ENCODE measurements around the gene CCSER2.

CCSER2 gene

GRCh38 chr10:84392181-84392580, 63.8 kb downstream of the CCSER2 start:
- Histone ChIP-seq H3K27ac (ENCODE audit: low read length, poor library complexity, severe bottlenecking) (no peak overlapping the region), H2AK5ac (ENCODE audit: low read length, severe bottlenecking) (no peak overlapping the region), H3K4me1 (ENCODE audit: control insufficient read depth, insufficient read depth, low read depth, low read length) (no peaks in the 10 kb centered on the region), H3K79me1 (replicated peaks; ENCODE audit: low read length, poor library complexity, severe bottlenecking) (peaks cover 24% of the 10 kb centered on the region), H3K4me3 (ENCODE audit: insufficient read depth in 1 of 2, low read depth in 1 of 2, low read length in 2 of 2) (no peak overlapping the region), H3K4me2 (ENCODE audit: low read length, poor library complexity, severe bottlenecking) (no peak overlapping the region), H2BK120ac (ENCODE audit: low read depth, low read length) (no peak overlapping the region), H3K9ac (ENCODE audit: low read length) (no peak overlapping the region), H2BK15ac (ENCODE audit: low read depth, poor library complexity, severe bottlenecking) (no peak overlapping the region), H3K14ac (ENCODE audit: low read length in 2 of 2) (no peak overlapping the region), H4K91ac (ENCODE audit: low read length) (no peak overlapping the region), H2AFZ (ENCODE audit: low read depth, low read length) (no peak overlapping the region), H3K27me3 (ENCODE audit: control insufficient read depth in 1 of 2, insufficient read depth in 1 of 2, low read length in 2 of 2) (no peaks in the 10 kb centered on the region), H3K18ac (ENCODE audit: low read depth in 1 of 2, low read length in 2 of 2) (no peak overlapping the region), H2BK5ac (ENCODE audit: low read depth, low read length, poor library complexity, severe bottlenecking) (no peak overlapping the region), H3K9me3 (ENCODE audit: control insufficient read depth, low read length) (peaks cover 5% of the 10 kb centered on the region), H3K4ac (ENCODE audit: low read depth in 1 of 2, low read length in 2 of 2) (no peak overlapping the region), H2BK12ac (ENCODE audit: low read length in 2 of 2) (no peak overlapping the region), H3K36me3 (ENCODE audit: control insufficient read depth in 1 of 2, insufficient read depth in 2 of 2, low read depth in 1 of 2, low read length in 2 of 2) (peaks cover 6 to 41% of the 10 kb centered on the region in 2 experiments), H3K23ac (ENCODE audit: low read length in 2 of 2) (no peak overlapping the region), H4K8ac (ENCODE audit: low read length) (no peak overlapping the region)
- WGBS: no CpG with 5 or more reads among the region's 2 CpGs
- no peak for DNase-seq

- no peak overlapping the region for H3K14ac ChIP-seq (ENCODE audit: low read length in 2 of 2)
- no peak overlapping the region for H4K91ac ChIP-seq (ENCODE audit: low read length)
- no peak overlapping the region for H2AK5ac ChIP-seq (ENCODE audit: low read length, severe bottlenecking)
- H3K9me3 ChIP-seq (ENCODE audit: control insufficient read depth, low read length): peaks cover 5% of the 10 kb centered on the region
- H2BK120ac ChIP-seq (ENCODE audit: low read depth, low read length): no peak overlapping the region
- H2AFZ ChIP-seq (ENCODE audit: low read depth, low read length): no peak overlapping the region
- no peak overlapping the region for H4K8ac ChIP-seq (ENCODE audit: low read length)
- H3K79me1 ChIP-seq (replicated peaks; ENCODE audit: low read length, poor library complexity, severe bottlenecking): peaks cover 20% of the 10 kb centered on the region
- H3K4me2 ChIP-seq (ENCODE audit: low read length, poor library complexity, severe bottlenecking): no peak overlapping the region
- H3K4ac ChIP-seq (ENCODE audit: low read depth in 1 of 2, low read length in 2 of 2): no peak overlapping the region
- peaks cover 0 to 25% of the 10 kb centered on the region in 2 experiments for H3K36me3 ChIP-seq (ENCODE audit: control insufficient read depth in 1 of 2, insufficient read depth in 2 of 2, low read depth in 1 of 2, low read length in 2 of 2)
- no peak overlapping the region for H2BK12ac ChIP-seq (ENCODE audit: low read length in 2 of 2)
- H3K18ac ChIP-seq (ENCODE audit: low read depth in 1 of 2, low read length in 2 of 2): no peak overlapping the region
- no peak overlapping the region for H3K23ac ChIP-seq (ENCODE audit: low read length in 2 of 2)
- no peak overlapping the region for H2BK5ac ChIP-seq (ENCODE audit: low read depth, low read length, poor library complexity, severe bottlenecking)
- H3K4me3 ChIP-seq (ENCODE audit: insufficient read depth in 1 of 2, low read depth in 1 of 2, low read length in 2 of 2): no peak overlapping the region
- H2BK15ac ChIP-seq (ENCODE audit: low read depth, poor library complexity, severe bottlenecking): no peak overlapping the region
- no CpG with 5 or more reads among the region's 2 CpGs for WGBS
- H3K9ac ChIP-seq (ENCODE audit: low read length): no peak overlapping the region
- DNase-seq: no peak
- H3K27ac ChIP-seq (ENCODE audit: low read length, poor library complexity, severe bottlenecking): no peak overlapping the region
- H3K27me3 ChIP-seq (ENCODE audit: control insufficient read depth in 1 of 2, insufficient read depth in 1 of 2, low read length in 2 of 2): no peaks in the 10 kb centered on the region
- no peaks in the 10 kb centered on the region for H3K4me1 ChIP-seq (ENCODE audit: control insufficient read depth, insufficient read depth, low read depth, low read length)
Observed at GRCh38 chr10:84395581-84395980, 67.2 kb downstream of the CCSER2 start.

- Histone ChIP-seq H3K27ac (ENCODE audit: low read length, poor library complexity, severe bottlenecking) (no peak overlapping the region), H3K4me2 (ENCODE audit: low read length, poor library complexity, severe bottlenecking) (no peak overlapping the region), H3K79me1 (replicated peaks; ENCODE audit: low read length, poor library complexity, severe bottlenecking) (peaks cover 25% of the 10 kb centered on the region), H3K36me3 (ENCODE audit: control insufficient read depth in 1 of 2, insufficient read depth in 2 of 2, low read depth in 1 of 2, low read length in 2 of 2) (peaks cover 0 to 17% of the 10 kb centered on the region in 2 experiments), H2BK12ac (ENCODE audit: low read length in 2 of 2) (no peak overlapping the region), H3K14ac (ENCODE audit: low read length in 2 of 2) (no peak overlapping the region), H2AFZ (ENCODE audit: low read depth, low read length) (no peak overlapping the region), H2AK5ac (ENCODE audit: low read length, severe bottlenecking) (no peak overlapping the region), H2BK15ac (ENCODE audit: low read depth, poor library complexity, severe bottlenecking) (no peak overlapping the region), H4K8ac (ENCODE audit: low read length) (no peak overlapping the region), H3K4me1 (ENCODE audit: control insufficient read depth, insufficient read depth, low read depth, low read length) (no peaks in the 10 kb centered on the region), H3K23ac (ENCODE audit: low read length in 2 of 2) (no peak overlapping the region), H3K27me3 (ENCODE audit: control insufficient read depth in 1 of 2, insufficient read depth in 1 of 2, low read length in 2 of 2) (no peaks in the 10 kb centered on the region), H2BK120ac (ENCODE audit: low read depth, low read length) (no peak overlapping the region), H4K91ac (ENCODE audit: low read length) (no peak overlapping the region), H3K4ac (ENCODE audit: low read depth in 1 of 2, low read length in 2 of 2) (no peak overlapping the region), H2BK5ac (ENCODE audit: low read depth, low read length, poor library complexity, severe bottlenecking) (no peak overlapping the region), H3K18ac (ENCODE audit: low read depth in 1 of 2, low read length in 2 of 2) (no peak overlapping the region), H3K9ac (ENCODE audit: low read length) (no peak overlapping the region), H3K9me3 (ENCODE audit: control insufficient read depth, low read length) (peaks cover 5% of the 10 kb centered on the region), H3K4me3 (ENCODE audit: insufficient read depth in 1 of 2, low read depth in 1 of 2, low read length in 2 of 2) (no peak overlapping the region)
- 82% methylated on average over 2 of the region's 2 CpGs for WGBS
- no peak for DNase-seq
Observed at GRCh38 chr10:84397735-84398144, 69.4 kb downstream of the CCSER2 start.

GRCh38 chr10:84398696-84399095, 70.3 kb downstream of the CCSER2 start:
- H3K27ac ChIP-seq (ENCODE audit: low read length, poor library complexity, severe bottlenecking): no peak overlapping the region
- H3K4me1 ChIP-seq (ENCODE audit: control insufficient read depth, insufficient read depth, low read depth, low read length): no peaks in the 10 kb centered on the region
- no peak overlapping the region for H2BK15ac ChIP-seq (ENCODE audit: low read depth, poor library complexity, severe bottlenecking)
- no peak overlapping the region for H4K91ac ChIP-seq (ENCODE audit: low read length)
- H3K79me1 ChIP-seq (replicated peaks; ENCODE audit: low read length, poor library complexity, severe bottlenecking): peaks cover 24% of the 10 kb centered on the region
- H3K23ac ChIP-seq (ENCODE audit: low read length in 2 of 2): no peak overlapping the region
- H2AFZ ChIP-seq (ENCODE audit: low read depth, low read length): no peak overlapping the region
- H2AK5ac ChIP-seq (ENCODE audit: low read length, severe bottlenecking): no peak overlapping the region
- no peak overlapping the region for H2BK120ac ChIP-seq (ENCODE audit: low read depth, low read length)
- H3K4ac ChIP-seq (ENCODE audit: low read depth in 1 of 2, low read length in 2 of 2): no peak overlapping the region
- peaks cover 5% of the 10 kb centered on the region for H3K9me3 ChIP-seq (ENCODE audit: control insufficient read depth, low read length)
- H2BK5ac ChIP-seq (ENCODE audit: low read depth, low read length, poor library complexity, severe bottlenecking): no peak overlapping the region
- no peak overlapping the region for H3K4me2 ChIP-seq (ENCODE audit: low read length, poor library complexity, severe bottlenecking)
- no peak overlapping the region for H3K14ac ChIP-seq (ENCODE audit: low read length in 2 of 2)
- no peak overlapping the region for H2BK12ac ChIP-seq (ENCODE audit: low read length in 2 of 2)
- H3K36me3 ChIP-seq (ENCODE audit: control insufficient read depth in 1 of 2, insufficient read depth in 2 of 2, low read depth in 1 of 2, low read length in 2 of 2): peaks cover 0 to 15% of the 10 kb centered on the region in 2 experiments
- H3K27me3 ChIP-seq (ENCODE audit: control insufficient read depth in 1 of 2, insufficient read depth in 1 of 2, low read length in 2 of 2): no peaks in the 10 kb centered on the region
- H3K9ac ChIP-seq (ENCODE audit: low read length): no peak overlapping the region
- no peak overlapping the region for H4K8ac ChIP-seq (ENCODE audit: low read length)
- DNase-seq: no peak
- no peak overlapping the region for H3K18ac ChIP-seq (ENCODE audit: low read depth in 1 of 2, low read length in 2 of 2)
- H3K4me3 ChIP-seq (ENCODE audit: insufficient read depth in 1 of 2, low read depth in 1 of 2, low read length in 2 of 2): no peak overlapping the region
